ENCODE data around the gene SPRR2F.

SPRR2F gene

GRCh38 chr1:153072806-153073726, 40.2 kb downstream of the SPRR2F start:
- no peak for DNase-seq (ENCODE audit: low spot score)

- no peak for DNase-seq (ENCODE audit: low spot score)
Observed at GRCh38 chr1:153071511-153071910, 41.8 kb downstream of the SPRR2F start, which contains the start of gene SPRR2B. Gene SPRR2B (minus strand): TSS chr1:153071611. CDS start chr1:153070839, 772 bp downstream.

GRCh38 chr1:153070243-153070642, 43.1 kb downstream of the SPRR2F start:
- DNase-seq (ENCODE audit: low spot score) = no peak
